ENCODE results near the gene BRAF.
"Not testable (repeated sequence)": the region's sequence is repeated elsewhere in the genome, so short reads cannot be mapped to it uniquely, and the experiment has no call there.

- TF ChIP-seq CTCF (IDR thresholded peaks at IDR 0.05; ENCODE audit: low read length); EZH2 (IDR thresholded peaks at IDR 0.05; ENCODE audit: borderline replicate concordance, low read length): not testable (repeated sequence)
These were observed 11.2 kb downstream of the BRAF start for GRCh38 chr7:140913596-140913928.

All from OCI-LY1 (cell line).